HEK293 (cell line): ENCODE data around the gene MSL3B.

ENCODE experiments used
- KLF1 ChIP-seq: fragments of 450-650 bp; formaldehyde crosslinking; IDR thresholded peaks from 2 replicates; pipeline ENCODE4 v1.5.1; 2016; ENCODE audit warnings: missing biosample characterization, missing genetic modification characterization
- MYNN ChIP-seq: fragments of 450-650 bp; formaldehyde crosslinking; IDR thresholded peaks from 2 replicates; pipeline ENCODE4 v1.5.1; 2016; ENCODE audit warnings: missing biosample characterization, missing genetic modification characterization, borderline replicate concordance
- ZNF138 ChIP-seq: fragments of 450-650 bp; formaldehyde crosslinking; IDR thresholded peaks from 2 replicates; pipeline ENCODE4 v1.5.1; 2016; ENCODE audit warnings: missing biosample characterization, missing genetic modification characterization, borderline replicate concordance
- ZNF223 ChIP-seq: fragments of 450-650 bp; formaldehyde crosslinking; IDR thresholded peaks from 2 replicates; pipeline ENCODE4 v1.5.1; 2016; ENCODE audit warnings: missing biosample characterization, missing genetic modification characterization
- ZNF239 ChIP-seq: fragments of 450-650 bp; formaldehyde crosslinking; IDR thresholded peaks from 2 replicates; pipeline ENCODE4 v1.5.1; 2016; ENCODE audit warnings: missing biosample characterization, missing genetic modification characterization
- ZNF266 ChIP-seq: fragments of 450-650 bp; formaldehyde crosslinking; IDR thresholded peaks from 2 replicates; pipeline ENCODE4 v1.5.1; 2016; ENCODE audit warnings: missing biosample characterization, missing genetic modification characterization, low read depth
- ZNF274 ChIP-seq, 2 experiments: fragments of 200-500 bp in 1 of 2; fragments of 450-650 bp in 1 of 2; sonication (Bioruptor generic) in 1 of 2; formaldehyde crosslinking in 1 of 2; IDR thresholded peaks; 2 replicates each; pipeline versions ENCODE4 v1.5.1 to v1.6.1; 2014 to 2016; ENCODE audit warnings: borderline replicate concordance in 1 of 2, inconsistent platforms in 1 of 2, low read length in 1 of 2, missing biosample characterization in 1 of 2, missing genetic modification characterization in 1 of 2
- ZNF701 ChIP-seq: fragments of 450-650 bp; formaldehyde crosslinking; IDR thresholded peaks from 2 replicates; pipeline ENCODE4 v1.5.1; 2016; ENCODE audit warnings: missing biosample characterization, missing genetic modification characterization
- TF ChIP-seq, protein P1 (sequence below): fragments of 450-650 bp; formaldehyde crosslinking; IDR thresholded peaks from 2 replicates; pipeline ENCODE4 v1.5.1; 2016; ENCODE audit warnings: missing biosample characterization, missing genetic modification characterization
- TF ChIP-seq, protein P2 (sequence below): fragments of 450-650 bp; formaldehyde crosslinking; IDR thresholded peaks from 2 replicates; pipeline ENCODE4 v1.5.1; 2016; ENCODE audit warnings: missing biosample characterization, missing genetic modification characterization
- TF ChIP-seq, protein P3 (sequence below): fragments of 450-650 bp; formaldehyde crosslinking; IDR thresholded peaks from 2 replicates; pipeline ENCODE4 v1.5.1; 2016; ENCODE audit warnings: missing biosample characterization, missing genetic modification characterization

GRCh38 chr2:233824373-233824772 is 43.8 kb downstream of the MSL3B start:
- TF ChIP-seq, protein P1, sequence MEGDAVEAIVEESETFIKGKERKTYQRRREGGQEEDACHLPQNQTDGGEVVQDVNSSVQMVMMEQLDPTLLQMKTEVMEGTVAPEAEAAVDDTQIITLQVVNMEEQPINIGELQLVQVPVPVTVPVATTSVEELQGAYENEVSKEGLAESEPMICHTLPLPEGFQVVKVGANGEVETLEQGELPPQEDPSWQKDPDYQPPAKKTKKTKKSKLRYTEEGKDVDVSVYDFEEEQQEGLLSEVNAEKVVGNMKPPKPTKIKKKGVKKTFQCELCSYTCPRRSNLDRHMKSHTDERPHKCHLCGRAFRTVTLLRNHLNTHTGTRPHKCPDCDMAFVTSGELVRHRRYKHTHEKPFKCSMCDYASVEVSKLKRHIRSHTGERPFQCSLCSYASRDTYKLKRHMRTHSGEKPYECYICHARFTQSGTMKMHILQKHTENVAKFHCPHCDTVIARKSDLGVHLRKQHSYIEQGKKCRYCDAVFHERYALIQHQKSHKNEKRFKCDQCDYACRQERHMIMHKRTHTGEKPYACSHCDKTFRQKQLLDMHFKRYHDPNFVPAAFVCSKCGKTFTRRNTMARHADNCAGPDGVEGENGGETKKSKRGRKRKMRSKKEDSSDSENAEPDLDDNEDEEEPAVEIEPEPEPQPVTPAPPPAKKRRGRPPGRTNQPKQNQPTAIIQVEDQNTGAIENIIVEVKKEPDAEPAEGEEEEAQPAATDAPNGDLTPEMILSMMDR (tag by site-specific recombination) = no peak
- TF ChIP-seq ZNF138 (tag by site-specific recombination) (no peak), ZNF223 (tag by site-specific recombination) (no peak), MYNN (tag by site-specific recombination) (no peak), ZNF239 (no peak), ZNF274 (IDR thresholded peaks at IDR 0.05; ENCODE audit: low read length) (no peak), ZNF274 (tag by site-specific recombination; IDR thresholded peaks at IDR 0.05; ENCODE audit: borderline replicate concordance) (no peak), ZNF266 (tag by site-specific recombination) (no peak), ZNF701 (tag by site-specific recombination) (no peak), KLF1 (tag by site-specific recombination) (no peak)
- TF ChIP-seq, protein P2, sequence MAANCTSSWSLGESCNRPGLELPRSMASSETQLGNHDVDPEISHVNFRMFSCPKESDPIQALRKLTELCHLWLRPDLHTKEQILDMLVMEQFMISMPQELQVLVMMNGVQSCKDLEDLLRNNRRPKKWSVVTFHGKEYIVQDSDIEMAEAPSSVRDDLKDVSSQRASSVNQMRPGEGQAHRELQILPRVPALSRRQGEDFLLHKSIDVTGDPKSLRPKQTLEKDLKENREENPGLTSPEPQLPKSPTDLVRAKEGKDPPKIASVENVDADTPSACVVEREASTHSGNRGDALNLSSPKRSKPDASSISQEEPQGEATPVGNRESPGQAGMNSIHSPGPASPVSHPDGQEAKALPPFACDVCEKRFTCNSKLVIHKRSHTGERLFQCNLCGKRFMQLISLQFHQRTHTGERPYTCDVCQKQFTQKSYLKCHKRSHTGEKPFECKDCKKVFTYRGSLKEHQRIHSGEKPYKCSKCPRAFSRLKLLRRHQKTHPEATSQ (tag by site-specific recombination) = no peak
- TF ChIP-seq, protein P3, sequence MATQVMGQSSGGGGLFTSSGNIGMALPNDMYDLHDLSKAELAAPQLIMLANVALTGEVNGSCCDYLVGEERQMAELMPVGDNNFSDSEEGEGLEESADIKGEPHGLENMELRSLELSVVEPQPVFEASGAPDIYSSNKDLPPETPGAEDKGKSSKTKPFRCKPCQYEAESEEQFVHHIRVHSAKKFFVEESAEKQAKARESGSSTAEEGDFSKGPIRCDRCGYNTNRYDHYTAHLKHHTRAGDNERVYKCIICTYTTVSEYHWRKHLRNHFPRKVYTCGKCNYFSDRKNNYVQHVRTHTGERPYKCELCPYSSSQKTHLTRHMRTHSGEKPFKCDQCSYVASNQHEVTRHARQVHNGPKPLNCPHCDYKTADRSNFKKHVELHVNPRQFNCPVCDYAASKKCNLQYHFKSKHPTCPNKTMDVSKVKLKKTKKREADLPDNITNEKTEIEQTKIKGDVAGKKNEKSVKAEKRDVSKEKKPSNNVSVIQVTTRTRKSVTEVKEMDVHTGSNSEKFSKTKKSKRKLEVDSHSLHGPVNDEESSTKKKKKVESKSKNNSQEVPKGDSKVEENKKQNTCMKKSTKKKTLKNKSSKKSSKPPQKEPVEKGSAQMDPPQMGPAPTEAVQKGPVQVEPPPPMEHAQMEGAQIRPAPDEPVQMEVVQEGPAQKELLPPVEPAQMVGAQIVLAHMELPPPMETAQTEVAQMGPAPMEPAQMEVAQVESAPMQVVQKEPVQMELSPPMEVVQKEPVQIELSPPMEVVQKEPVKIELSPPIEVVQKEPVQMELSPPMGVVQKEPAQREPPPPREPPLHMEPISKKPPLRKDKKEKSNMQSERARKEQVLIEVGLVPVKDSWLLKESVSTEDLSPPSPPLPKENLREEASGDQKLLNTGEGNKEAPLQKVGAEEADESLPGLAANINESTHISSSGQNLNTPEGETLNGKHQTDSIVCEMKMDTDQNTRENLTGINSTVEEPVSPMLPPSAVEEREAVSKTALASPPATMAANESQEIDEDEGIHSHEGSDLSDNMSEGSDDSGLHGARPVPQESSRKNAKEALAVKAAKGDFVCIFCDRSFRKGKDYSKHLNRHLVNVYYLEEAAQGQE (tag by site-specific recombination) = no peak
